GM23248 (cell line): Measurements from ENCODE around the gene DNAJC10.

Experiments used
- EZH2 ChIP-seq: fragments of 200-600 bp; sonication (generic); IDR thresholded peaks from 2 replicates; pipeline ENCODE4 v1.6.1; 2018; ENCODE audit warnings: antibody characterized with exemption, mild to moderate bottlenecking; ENCODE audit not compliant: insufficient read depth, poor library complexity, severe bottlenecking
- EZH2phosphoT487 ChIP-seq: fragments of 200-600 bp; sonication (generic); IDR thresholded peaks from 2 replicates; pipeline ENCODE4 v1.6.1; 2018; ENCODE audit warnings: antibody characterized with exemption, moderate library complexity, mild to moderate bottlenecking, low read depth; ENCODE audit not compliant: insufficient read depth

- no peak for TF ChIP-seq EZH2phosphoT487
- no peak for TF ChIP-seq EZH2
Observed at GRCh38 chr2:182694189-182694588, 21.9 kb upstream of the DNAJC10 start.
